ENCODE measurements around the gene CHRNA7.

DNA sequence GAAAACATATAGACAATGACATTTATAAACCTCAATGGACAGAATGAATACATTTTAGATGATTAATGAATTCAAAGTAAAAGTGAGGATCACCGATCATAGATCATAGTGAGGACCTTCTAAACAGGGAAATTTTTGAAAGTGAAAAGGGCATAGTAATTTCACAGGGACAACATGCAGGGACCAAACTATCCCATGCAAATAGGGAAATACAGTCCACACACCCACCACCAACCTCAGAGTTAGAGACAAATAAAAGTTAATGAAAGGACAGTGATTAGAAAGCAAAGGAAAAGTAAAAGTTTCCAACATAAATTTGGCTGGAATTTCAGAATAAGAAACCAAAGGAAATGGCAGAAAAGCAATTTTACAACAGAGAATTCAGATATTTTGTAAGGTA, 15.4 kb upstream of the CHRNA7 start:
- TF ChIP-seq TP53 (CRISPR knock-in tag; IDR thresholded peaks at IDR 0.05) (no peak), RELA (CRISPR knock-in tag; IDR thresholded peaks at IDR 0.05; ENCODE audit: borderline replicate concordance) (no peak), PRDM15 (CRISPR knock-in tag; IDR thresholded peaks at IDR 0.05) (no peak), ZNF232 (CRISPR knock-in tag; IDR thresholded peaks at IDR 0.05) (no peak), JUN (CRISPR knock-in tag; IDR thresholded peaks at IDR 0.05) (no peak), ZNF317 (CRISPR knock-in tag; IDR thresholded peaks at IDR 0.05; ENCODE audit: borderline replicate concordance, low read depth) (no peak), KAT7 (CRISPR knock-in tag; IDR thresholded peaks at IDR 0.05; ENCODE audit: borderline replicate concordance) (no peak), ATF3 (CRISPR knock-in tag; conservative IDR thresholded peaks at IDR 0.05) (no peak)
- TF ChIP-seq, protein P1, sequence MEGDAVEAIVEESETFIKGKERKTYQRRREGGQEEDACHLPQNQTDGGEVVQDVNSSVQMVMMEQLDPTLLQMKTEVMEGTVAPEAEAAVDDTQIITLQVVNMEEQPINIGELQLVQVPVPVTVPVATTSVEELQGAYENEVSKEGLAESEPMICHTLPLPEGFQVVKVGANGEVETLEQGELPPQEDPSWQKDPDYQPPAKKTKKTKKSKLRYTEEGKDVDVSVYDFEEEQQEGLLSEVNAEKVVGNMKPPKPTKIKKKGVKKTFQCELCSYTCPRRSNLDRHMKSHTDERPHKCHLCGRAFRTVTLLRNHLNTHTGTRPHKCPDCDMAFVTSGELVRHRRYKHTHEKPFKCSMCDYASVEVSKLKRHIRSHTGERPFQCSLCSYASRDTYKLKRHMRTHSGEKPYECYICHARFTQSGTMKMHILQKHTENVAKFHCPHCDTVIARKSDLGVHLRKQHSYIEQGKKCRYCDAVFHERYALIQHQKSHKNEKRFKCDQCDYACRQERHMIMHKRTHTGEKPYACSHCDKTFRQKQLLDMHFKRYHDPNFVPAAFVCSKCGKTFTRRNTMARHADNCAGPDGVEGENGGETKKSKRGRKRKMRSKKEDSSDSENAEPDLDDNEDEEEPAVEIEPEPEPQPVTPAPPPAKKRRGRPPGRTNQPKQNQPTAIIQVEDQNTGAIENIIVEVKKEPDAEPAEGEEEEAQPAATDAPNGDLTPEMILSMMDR (IDR thresholded peaks at IDR 0.05) = no peak
- TF ChIP-seq, protein P2, sequence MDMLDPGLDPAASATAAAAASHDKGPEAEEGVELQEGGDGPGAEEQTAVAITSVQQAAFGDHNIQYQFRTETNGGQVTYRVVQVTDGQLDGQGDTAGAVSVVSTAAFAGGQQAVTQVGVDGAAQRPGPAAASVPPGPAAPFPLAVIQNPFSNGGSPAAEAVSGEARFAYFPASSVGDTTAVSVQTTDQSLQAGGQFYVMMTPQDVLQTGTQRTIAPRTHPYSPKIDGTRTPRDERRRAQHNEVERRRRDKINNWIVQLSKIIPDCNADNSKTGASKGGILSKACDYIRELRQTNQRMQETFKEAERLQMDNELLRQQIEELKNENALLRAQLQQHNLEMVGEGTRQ (CRISPR knock-in tag; IDR thresholded peaks at IDR 0.05) = no peak
- TF ChIP-seq, protein P3, sequence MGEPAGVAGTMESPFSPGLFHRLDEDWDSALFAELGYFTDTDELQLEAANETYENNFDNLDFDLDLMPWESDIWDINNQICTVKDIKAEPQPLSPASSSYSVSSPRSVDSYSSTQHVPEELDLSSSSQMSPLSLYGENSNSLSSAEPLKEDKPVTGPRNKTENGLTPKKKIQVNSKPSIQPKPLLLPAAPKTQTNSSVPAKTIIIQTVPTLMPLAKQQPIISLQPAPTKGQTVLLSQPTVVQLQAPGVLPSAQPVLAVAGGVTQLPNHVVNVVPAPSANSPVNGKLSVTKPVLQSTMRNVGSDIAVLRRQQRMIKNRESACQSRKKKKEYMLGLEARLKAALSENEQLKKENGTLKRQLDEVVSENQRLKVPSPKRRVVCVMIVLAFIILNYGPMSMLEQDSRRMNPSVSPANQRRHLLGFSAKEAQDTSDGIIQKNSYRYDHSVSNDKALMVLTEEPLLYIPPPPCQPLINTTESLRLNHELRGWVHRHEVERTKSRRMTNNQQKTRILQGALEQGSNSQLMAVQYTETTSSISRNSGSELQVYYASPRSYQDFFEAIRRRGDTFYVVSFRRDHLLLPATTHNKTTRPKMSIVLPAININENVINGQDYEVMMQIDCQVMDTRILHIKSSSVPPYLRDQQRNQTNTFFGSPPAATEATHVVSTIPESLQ (CRISPR knock-in tag; IDR thresholded peaks at IDR 0.05) = no peak
- TF ChIP-seq, protein P4, sequence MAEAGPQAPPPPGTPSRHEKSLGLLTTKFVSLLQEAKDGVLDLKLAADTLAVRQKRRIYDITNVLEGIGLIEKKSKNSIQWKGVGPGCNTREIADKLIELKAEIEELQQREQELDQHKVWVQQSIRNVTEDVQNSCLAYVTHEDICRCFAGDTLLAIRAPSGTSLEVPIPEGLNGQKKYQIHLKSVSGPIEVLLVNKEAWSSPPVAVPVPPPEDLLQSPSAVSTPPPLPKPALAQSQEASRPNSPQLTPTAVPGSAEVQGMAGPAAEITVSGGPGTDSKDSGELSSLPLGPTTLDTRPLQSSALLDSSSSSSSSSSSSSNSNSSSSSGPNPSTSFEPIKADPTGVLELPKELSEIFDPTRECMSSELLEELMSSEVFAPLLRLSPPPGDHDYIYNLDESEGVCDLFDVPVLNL (CRISPR knock-in tag; IDR thresholded peaks at IDR 0.05; ENCODE audit: borderline replicate concordance, low read depth) = no peak
- TF ChIP-seq, protein P5, sequence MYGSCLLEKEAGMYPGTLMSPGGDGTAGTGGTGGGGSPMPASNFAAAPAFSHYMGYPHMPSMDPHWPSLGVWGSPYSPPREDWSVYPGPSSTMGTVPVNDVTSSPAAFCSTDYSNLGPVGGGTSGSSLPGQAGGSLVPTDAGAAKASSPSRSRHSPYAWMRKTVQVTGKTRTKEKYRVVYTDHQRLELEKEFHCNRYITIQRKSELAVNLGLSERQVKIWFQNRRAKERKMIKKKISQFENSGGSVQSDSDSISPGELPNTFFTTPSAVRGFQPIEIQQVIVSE (CRISPR knock-in tag; IDR thresholded peaks at IDR 0.05; ENCODE audit: borderline replicate concordance) = no peak
